ENCODE measurements around the gene PLCD4.

The PLCD4 gene

DNA sequence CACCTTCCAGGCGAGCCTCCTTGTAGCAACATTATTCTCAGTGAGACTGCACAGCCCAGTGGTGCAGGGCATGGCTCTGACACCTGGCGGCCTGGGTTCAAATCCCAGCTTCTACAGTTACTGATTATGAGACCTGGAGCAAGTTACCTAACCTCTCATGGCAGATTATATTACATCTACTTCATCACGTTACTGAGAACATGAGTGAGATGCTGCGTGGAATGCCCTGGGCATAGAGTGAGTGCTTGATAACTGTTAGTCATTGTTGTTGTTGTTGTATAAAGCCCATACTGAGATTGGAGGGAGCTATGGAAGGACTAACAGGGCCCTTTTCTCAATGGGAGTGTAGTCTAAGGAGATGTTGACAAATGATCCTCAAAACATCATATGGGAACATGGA, 18.7 kb downstream of the PLCD4 start:
- no peaks in the 10 kb centered on the region for H3K9me3 ChIP-seq (ENCODE audit: control insufficient read depth, low read length)
- no peak overlapping the region for H2AFZ ChIP-seq
- no peak overlapping the region for H3K27ac ChIP-seq
- no peaks in the 10 kb centered on the region for H3K79me2 ChIP-seq
- no peaks in the 10 kb centered on the region for H3K27me3 ChIP-seq (ENCODE audit: control insufficient read depth, insufficient read depth, low read length)
- no peaks in the 10 kb centered on the region for H3K36me3 ChIP-seq (ENCODE audit: control insufficient read depth, insufficient read depth, low read length)
- peaks cover 5% of the 10 kb centered on the region for H3K4me1 ChIP-seq
- no peak overlapping the region for H3K4me3 ChIP-seq (ENCODE audit: low read depth, low read length)
- H3K4me2 ChIP-seq (ENCODE audit: low read length) = no peak overlapping the region
- no peak overlapping the region for H3K9ac ChIP-seq
- TF ChIP-seq, protein P1, sequence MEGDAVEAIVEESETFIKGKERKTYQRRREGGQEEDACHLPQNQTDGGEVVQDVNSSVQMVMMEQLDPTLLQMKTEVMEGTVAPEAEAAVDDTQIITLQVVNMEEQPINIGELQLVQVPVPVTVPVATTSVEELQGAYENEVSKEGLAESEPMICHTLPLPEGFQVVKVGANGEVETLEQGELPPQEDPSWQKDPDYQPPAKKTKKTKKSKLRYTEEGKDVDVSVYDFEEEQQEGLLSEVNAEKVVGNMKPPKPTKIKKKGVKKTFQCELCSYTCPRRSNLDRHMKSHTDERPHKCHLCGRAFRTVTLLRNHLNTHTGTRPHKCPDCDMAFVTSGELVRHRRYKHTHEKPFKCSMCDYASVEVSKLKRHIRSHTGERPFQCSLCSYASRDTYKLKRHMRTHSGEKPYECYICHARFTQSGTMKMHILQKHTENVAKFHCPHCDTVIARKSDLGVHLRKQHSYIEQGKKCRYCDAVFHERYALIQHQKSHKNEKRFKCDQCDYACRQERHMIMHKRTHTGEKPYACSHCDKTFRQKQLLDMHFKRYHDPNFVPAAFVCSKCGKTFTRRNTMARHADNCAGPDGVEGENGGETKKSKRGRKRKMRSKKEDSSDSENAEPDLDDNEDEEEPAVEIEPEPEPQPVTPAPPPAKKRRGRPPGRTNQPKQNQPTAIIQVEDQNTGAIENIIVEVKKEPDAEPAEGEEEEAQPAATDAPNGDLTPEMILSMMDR (IDR thresholded peaks at IDR 0.05) = no peak

DNA sequence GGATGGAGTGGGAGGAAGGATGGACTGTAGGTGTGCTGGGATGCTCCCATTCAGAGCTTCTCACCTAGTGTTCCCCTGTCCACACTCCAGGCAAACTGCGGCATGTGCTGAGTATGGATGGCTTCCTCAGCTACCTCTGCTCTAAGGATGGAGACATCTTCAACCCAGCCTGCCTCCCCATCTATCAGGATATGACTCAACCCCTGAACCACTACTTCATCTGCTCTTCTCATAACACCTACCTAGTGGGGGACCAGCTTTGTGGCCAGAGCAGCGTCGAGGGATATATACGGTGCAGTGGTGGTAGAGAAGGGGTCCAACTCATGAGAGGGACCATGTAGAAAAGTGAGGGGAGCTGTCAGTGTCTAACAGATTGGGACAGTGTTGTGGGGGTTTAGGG, 20.2 kb downstream of the PLCD4 start:
- no peaks in the 10 kb centered on the region for H3K27me3 ChIP-seq (ENCODE audit: control insufficient read depth, insufficient read depth, low read length)
- peaks cover under 1% of the 10 kb centered on the region for H3K4me1 ChIP-seq
- TF ChIP-seq, protein P1 (IDR thresholded peaks at IDR 0.05) = no peak
- no peaks in the 10 kb centered on the region for H3K36me3 ChIP-seq (ENCODE audit: control insufficient read depth, insufficient read depth, low read length)
- no peak overlapping the region for H3K9ac ChIP-seq
- H3K27ac ChIP-seq = no peak overlapping the region
- H3K9me3 ChIP-seq (ENCODE audit: control insufficient read depth, low read length) = no peaks in the 10 kb centered on the region
- no peaks in the 10 kb centered on the region for H3K79me2 ChIP-seq
- H2AFZ ChIP-seq = no peak overlapping the region
- H3K4me3 ChIP-seq (ENCODE audit: low read depth, low read length) = no peak overlapping the region
- H3K4me2 ChIP-seq (ENCODE audit: low read length) = no peak overlapping the region

DNA sequence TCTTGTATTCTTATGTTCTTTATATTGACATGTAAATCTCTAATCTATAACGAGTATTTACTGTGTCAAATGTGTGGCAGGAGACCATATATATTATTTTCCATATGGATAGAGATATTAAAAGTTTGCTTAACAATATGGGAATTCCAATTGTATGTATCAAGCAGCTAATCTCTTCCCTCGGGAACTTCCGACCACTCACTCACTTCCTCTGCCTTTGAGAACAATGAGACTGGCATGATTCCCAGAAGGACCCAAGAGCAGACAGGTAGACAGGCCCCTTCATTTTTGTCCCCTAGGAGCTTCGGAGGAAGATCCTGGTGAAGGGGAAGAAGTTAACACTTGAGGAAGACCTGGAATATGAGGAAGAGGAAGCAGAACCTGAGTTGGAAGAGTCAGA, 24.1 kb downstream of the PLCD4 start:
- Histone ChIP-seq H3K79me2 (no peaks in the 10 kb centered on the region), H3K9me3 (ENCODE audit: control insufficient read depth, low read length) (no peaks in the 10 kb centered on the region), H3K9ac (no peak overlapping the region), H2AFZ (no peak overlapping the region), H3K4me2 (ENCODE audit: low read length) (no peak overlapping the region), H3K27ac (no peak overlapping the region), H3K4me3 (ENCODE audit: low read depth, low read length) (no peak overlapping the region), H3K36me3 (ENCODE audit: control insufficient read depth, insufficient read depth, low read length) (no peaks in the 10 kb centered on the region), H3K27me3 (ENCODE audit: control insufficient read depth, insufficient read depth, low read length) (no peaks in the 10 kb centered on the region), H3K4me1 (no peaks in the 10 kb centered on the region)
- TF ChIP-seq, protein P1 (IDR thresholded peaks at IDR 0.05) = no peak

GRCh38 chr2:218635719-218636118, 28.0 kb downstream of the PLCD4 start:
- Histone ChIP-seq H3K27ac (no peak overlapping the region), H3K4me1 (no peaks in the 10 kb centered on the region), H3K9ac (no peak overlapping the region), H2AFZ (no peak overlapping the region), H3K9me3 (ENCODE audit: control insufficient read depth, low read length) (no peaks in the 10 kb centered on the region), H3K4me2 (ENCODE audit: low read length) (no peak overlapping the region), H3K36me3 (ENCODE audit: control insufficient read depth, insufficient read depth, low read length) (no peaks in the 10 kb centered on the region), H3K27me3 (ENCODE audit: control insufficient read depth, insufficient read depth, low read length) (no peaks in the 10 kb centered on the region), H3K4me3 (ENCODE audit: low read depth, low read length) (no peak overlapping the region), H3K79me2 (peaks cover 4% of the 10 kb centered on the region)
- TF ChIP-seq, protein P1 (IDR thresholded peaks at IDR 0.05) = no peak

- H3K4me2 ChIP-seq (ENCODE audit: low read length) = no peak overlapping the region
- no peaks in the 10 kb centered on the region for H3K36me3 ChIP-seq (ENCODE audit: control insufficient read depth, insufficient read depth, low read length)
- no peaks in the 10 kb centered on the region for H3K4me1 ChIP-seq
- TF ChIP-seq, protein P1 (IDR thresholded peaks at IDR 0.05) = no peak
- no peaks in the 10 kb centered on the region for H3K9me3 ChIP-seq (ENCODE audit: control insufficient read depth, low read length)
- H3K9ac ChIP-seq = no peak overlapping the region
- H2AFZ ChIP-seq = no peak overlapping the region
- no peak overlapping the region for H3K27ac ChIP-seq
- H3K27me3 ChIP-seq (ENCODE audit: control insufficient read depth, insufficient read depth, low read length) = no peaks in the 10 kb centered on the region
- H3K79me2 ChIP-seq = peaks cover 4% of the 10 kb centered on the region
- H3K4me3 ChIP-seq (ENCODE audit: low read depth, low read length) = no peak overlapping the region
These were observed 30.7 kb downstream of the PLCD4 start for GRCh38 chr2:218638372-218638771.
